CMK (cell line): ENCODE results near the gene MIB2.
"Not testable (repeated sequence)": the region's sequence is repeated elsewhere in the genome, so short reads cannot be mapped to it uniquely, and the experiment has no call there.

Experiments
- DNase-seq: peaks from one replicate; pipeline ENCODE4 v3.0.0-alpha.2; 2010; ENCODE audit warnings: low read depth

Gene MIB2

DNA sequence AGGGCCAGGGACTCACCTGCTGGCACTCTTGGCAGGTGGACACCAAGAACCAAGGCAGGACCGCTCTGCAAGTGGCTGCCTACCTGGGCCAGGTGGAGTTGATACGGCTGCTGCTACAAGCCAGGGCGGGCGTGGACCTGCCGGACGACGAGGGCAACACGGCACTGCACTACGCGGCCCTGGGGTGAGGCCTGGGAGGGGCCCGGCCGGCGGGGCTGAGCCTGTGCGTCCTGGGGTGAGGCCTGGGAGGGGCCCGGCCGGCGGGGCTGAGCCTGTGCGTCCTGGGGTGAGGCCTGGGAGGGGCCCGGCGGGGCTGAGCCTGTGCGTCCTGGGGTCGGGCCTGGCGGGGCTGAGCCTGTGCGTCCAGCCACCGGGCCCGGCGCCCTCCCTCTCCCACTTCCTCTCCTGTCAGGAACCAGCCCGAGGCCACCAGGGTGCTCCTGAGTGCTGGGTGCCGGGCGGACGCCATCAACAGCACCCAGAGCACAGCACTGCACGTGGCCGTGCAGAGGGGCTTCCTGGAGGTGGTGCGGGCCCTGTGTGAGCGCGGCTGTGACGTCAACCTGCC lies 12.0 kb downstream of the MIB2 start:
- DNase-seq, result no peak

DNA sequence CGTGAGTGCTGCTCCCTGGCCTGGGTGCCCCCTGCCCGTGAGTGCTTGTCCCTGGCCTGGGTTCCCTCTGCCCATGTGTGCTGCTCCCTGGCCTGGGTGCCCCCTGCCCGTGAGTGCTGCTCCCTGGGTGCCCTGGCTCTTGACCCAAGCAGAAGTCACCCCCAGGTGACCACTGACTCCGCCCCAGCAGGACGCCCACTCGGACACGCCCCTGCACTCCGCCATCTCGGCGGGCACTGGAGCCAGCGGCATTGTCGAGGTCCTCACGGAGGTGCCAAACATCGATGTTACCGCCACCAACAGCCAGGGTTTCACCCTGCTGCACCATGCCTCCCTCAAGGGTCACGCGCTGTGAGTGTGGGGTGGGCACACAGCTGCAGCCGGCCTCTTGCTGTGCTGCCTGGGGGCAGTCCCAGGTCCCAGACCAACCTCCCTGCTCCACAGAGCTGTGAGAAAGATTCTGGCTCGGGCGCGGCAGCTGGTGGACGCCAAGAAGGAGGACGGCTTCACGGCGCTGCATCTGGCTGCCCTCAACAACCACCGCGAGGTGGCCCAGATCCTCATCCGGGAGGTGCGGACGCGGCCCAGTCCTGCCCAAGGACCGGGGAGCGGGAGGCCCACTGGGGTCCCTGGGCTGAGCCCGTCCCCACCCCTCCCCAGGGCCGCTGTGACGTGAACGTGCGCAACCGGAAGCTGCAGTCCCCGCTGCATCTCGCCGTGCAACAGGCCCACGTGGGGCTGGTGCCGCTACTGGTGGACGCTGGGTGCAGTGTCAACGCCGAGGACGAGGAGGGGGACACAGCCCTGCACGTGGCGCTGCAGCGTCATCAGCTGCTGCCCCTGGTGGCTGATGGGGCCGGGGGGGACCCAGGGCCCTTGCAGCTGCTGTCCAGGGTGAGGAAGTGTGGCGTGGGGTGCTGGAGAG lies 12.8 kb downstream of the MIB2 start:
- no peak for DNase-seq

DNA sequence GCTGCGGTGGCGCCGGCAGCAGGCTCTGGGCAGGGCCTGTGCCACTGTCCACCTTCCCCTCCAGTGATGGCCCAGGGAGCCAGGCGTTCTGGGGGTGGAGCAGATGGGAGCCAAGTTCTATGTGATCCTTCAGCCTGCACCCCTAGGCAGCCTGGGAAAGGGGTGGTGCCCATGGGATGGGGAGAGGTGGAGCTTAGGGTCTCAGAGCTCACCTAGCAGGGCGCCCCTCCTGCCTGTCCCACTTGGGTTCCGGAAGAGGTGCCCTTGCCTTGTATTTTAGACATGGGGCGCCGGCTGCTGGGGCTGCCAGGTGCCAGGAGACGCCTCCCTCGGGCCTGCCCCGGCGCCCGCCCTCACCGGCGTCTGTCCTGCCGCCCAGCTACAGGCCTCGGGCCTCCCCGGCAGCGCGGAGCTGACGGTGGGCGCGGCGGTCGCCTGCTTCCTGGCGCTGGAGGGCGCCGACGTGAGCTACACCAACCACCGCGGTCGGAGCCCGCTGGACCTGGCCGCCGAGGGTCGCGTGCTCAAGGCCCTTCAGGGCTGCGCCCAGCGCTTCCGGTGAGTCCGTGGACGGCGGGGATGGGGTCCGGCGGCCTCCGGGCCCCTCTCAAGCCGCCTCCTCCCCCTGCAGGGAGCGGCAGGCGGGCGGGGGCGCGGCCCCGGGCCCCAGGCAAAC lies 13.6 kb downstream of the MIB2 start:
- no peak for DNase-seq

DNA sequence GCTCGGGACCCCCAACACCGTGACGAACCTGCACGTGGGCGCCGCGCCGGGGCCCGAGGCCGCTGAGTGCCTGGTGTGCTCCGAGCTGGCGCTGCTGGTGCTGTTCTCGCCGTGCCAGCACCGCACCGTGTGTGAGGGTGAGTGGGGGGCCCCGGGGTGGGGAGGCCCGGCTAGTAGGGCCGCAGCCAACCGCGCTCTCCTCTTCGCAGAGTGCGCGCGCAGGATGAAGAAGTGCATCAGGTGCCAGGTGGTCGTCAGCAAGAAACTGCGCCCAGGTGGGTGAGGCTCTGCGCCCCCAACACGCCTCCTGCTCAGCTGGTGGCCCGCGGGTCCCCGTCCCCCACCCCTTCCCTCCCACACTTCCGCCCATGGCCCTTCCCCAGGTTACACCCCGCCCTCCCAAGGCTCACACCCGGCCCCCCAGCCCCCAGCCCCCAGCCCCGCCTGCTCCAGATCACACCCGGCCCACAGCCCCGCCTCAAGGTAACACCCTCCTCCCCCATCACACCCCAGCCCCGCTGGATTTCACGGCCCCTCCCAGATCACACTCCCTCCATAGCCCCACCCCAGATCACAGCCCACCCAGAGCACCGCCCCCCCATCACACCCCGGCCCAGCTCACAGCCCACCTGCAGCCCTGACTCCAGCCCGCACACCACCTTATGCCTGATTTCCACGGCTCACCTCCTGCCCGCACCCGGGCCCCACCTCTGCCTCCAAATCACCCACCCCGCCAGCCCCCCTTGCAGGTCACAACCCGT lies 14.3 kb downstream of the MIB2 start:
- no peak for DNase-seq

DNA sequence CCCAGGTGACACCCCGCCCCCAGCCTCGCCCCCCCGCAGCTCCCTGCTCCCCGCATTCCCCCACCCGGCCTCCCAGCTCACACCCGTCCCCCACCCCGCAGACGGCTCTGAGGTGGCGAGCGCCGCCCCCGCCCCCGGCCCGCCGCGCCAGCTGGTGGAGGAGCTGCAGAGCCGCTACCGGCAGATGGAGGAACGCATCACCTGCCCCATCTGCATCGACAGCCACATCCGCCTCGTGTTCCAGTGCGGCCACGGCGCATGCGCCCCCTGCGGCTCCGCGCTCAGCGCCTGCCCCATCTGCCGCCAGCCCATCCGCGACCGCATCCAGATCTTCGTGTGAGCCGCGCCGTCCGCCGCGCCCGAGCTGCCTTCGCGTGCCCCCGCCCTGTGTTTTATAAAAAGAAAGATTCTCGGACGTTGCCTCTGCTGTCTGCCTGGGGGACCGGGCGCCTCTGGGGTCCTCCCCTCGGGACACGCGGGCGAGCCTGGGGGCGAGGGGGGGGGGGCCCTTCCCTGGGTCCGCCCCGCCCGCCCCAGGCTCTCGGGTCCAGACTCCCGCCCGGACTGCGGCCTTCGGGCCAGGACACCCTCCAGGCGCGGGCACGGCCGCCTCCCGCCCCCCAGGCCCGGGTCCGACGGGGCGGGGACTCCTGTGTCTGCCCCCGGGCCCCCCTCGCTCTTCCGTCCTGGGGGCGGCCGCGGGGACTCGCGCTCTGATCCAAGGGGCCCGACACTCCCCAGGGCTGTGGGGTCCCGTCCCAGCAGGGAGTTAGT lies 15.1 kb downstream of the MIB2 start:
- DNase-seq, result no peak

DNA sequence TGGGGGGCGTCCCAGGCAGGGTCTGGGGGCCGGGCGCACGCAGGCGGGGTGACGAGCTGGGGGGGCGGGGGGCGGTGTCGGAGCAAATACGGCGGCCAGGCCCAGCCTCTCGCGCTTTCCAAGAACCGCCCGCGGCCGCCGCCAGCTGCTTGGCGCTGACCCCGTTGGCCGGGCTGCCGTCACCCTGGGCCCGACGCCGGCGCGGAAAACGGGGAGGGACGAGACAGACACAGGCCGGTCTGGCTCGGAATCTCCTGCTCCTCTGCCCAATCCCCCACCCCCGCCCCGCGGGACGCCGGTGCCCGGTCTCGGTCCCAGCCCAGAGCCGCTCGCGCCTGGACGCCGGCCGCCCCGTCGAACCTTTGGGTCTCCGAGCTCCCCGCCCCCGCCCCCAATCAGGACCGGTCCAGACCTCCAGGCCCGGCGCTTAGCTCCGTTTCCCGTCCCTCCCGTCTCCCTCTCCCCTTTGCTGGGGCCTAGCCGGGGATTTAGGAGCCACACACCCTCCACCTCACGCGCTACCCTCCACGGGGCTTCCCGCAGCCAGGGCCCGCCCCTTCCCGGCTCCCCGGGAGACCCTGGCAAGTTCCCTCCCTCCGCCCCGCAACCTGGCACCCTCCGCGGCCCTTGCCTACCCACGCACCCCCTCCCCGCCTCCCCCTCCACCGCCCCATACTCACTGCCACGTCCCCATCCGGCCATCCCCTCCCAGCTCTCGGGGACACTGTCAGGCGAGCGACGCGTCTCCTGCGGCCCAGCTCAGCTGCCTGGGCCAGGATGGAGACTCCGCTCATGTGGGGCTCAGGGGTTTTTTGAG lies 15.9 kb downstream of the MIB2 start:
- no peak for DNase-seq

DNA sequence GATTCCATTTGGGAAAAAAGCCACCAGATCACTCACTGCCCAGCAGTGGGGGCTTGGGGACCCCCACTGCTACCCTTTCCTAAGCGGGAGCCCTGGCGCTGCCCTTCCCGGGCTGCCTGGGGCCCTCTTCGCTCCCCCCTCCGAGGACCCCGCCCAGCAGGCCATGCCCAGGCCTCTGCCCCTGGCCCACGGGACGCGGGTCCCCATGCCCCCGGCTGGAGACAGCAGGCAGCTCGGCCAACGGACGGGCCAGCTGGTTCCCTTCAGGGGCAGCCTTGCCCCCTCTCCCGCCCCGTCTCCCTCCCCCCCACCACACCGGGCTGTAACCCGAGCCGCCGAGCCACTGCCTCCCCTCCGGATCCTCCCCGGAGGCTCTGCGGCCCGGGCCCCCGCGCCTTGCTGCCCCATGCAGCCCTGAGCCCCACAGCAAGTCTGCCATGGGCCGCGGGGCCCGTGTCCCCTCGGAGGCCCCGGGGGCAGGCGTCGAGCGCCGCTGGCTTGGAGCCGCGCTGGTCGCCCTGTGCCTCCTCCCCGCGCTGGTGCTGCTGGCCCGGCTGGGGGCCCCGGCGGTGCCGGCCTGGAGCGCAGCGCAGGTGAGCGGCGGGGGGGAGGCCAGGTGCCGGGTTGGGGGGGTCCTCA lies 16.6 kb downstream of the MIB2 start, which contains the start of gene MMP23B:
Gene MMP23B (plus strand): TSS at position 392 of the 639 bp plus-strand sequence. CDS start 46 bp downstream, at position 438.
- no peak for DNase-seq

DNA sequence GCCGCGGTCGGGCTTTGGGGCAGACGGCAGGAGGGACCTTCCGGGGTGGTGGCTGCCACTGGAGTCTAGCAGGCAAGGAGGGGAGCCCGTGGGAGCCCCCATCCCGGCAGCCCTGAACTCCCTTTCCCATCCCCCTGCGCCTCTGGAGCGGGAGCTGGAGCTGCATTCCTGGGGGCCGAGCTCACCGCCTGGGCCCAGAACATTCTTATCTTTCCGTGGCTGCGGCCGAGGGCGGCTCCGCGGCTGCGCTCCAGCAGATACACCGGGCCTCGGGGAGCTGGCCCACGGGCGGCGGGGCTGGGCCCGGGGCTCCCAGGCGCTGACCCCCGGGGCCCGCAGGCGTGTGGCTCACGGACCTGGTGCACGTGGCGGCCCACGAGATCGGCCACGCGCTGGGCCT lies 18.1 kb downstream of the MIB2 start:
- not testable (repeated sequence) for DNase-seq

DNA sequence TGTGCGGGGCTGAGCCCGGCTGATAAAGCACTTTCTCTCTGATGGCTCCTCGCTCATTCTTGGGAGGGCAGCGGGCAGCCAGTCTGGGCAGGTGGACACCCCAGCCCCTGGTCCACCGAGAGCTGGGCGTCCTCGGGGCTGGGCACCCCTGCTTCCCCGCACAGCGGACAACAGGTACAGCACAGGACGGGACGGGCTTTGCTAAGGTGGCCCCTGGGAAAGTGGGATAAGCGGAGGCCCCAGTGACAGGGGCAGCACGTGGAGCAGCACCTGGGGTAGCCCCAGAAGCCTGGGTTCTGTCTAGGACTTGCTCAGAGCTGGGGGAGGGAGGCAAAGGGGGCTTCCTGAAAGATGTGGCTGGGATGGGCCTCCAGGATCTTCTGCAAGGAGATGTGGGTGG lies 19.3 kb downstream of the MIB2 start:
- not testable (repeated sequence) for DNase-seq

DNA sequence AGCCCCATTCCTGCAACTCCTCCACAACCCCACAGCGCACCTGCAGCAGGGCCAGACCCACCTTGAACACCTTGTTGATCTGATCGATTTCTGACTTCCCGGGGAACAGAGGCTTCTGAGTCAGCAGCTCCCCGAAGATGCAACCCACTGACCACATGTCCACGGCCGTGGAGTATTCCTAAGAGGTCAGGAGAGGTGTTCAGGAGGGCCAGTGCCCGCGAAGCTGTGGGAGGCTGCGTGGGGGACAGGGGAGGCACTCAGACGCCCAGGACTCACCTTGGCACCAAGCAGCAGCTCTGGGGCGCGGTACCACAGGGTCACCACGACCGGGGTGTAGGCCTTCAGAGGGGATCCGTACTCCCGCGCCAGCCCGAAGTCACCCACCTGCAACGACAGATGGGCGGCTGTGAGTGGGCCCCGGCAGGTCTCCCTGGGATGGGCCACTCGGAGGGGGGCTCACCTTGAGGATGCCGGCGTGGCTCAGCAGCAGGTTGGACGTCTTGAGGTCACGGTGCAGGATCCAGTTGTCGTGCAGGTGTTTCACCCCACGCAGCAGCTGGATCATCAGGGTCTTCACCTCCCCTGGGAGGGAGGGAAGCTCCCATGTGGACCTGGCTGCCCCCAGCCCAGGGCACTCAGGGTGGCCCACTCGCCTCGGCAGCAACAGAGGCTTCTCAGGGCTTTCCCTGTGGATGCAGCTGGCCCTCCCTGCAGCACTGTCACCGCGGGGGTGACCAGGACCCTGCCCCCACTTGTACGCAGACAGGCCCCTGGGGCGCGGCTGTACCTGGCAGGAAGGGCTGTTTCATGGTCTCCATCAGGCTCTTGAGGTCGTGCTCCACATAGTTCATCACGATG lies 21.6 kb downstream of the MIB2 start:
- DNase-seq, result not testable (repeated sequence)

DNA sequence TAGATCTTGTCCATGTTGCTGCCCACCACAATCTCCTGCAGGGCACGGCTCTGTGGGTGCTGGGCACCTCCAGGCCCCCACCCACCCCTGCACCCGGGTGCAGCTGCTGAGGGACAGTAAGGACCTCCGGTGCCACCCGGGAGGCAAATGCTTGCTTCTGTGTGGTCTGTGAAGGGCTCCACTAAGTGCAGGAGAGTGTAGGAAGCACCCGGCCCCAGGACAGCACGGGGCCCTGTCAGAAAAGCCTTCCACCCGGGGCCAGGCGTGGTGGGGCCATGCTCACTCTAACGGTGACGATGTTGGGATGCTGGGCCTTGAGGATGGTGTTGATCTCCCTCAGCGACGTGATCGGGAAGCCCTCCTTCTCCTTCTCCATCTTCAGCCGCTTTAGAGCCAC lies 22.2 kb downstream of the MIB2 start:
- not testable (repeated sequence) for DNase-seq

DNA sequence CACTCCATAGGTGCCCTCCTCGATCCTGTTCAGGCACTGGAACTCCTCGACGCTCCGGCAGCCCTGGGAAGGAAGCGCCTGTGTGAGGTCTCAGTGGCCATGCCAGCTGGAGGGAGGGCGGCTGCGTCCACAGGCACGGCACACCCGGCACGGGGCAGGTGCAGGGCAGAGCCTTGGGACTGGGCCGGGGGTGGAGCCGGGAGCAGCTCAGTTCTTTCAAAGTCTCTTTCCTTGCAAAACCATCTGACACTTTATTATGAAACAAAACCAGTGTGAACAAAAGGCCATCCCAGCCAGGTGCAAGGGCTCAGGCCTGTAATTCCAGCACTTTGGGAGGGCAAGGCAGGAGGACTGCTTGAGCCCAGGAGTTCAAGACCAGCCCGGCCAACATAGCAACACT lies 23.2 kb downstream of the MIB2 start:
- not testable (repeated sequence) for DNase-seq

DNA sequence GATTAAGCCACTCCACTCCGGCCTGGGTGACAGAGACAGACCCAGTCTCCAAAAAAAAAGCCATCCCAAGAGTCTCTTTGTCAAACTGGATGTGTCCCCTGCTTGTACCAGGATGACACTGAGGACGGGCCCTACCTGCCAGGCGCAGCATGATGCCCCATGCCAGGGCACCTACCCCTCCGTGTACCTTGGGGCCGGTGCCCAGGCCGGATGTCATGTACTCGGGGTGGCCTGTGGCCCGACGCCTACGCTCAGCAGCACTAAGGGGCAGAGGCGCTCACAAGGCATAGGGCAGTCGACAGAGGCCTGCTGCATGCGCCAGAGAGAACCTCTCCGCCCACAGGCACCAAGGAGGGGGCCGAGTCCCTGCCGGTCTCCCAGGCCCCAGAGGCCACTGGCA lies 24.1 kb downstream of the MIB2 start:
- DNase-seq, result not testable (repeated sequence)

DNA sequence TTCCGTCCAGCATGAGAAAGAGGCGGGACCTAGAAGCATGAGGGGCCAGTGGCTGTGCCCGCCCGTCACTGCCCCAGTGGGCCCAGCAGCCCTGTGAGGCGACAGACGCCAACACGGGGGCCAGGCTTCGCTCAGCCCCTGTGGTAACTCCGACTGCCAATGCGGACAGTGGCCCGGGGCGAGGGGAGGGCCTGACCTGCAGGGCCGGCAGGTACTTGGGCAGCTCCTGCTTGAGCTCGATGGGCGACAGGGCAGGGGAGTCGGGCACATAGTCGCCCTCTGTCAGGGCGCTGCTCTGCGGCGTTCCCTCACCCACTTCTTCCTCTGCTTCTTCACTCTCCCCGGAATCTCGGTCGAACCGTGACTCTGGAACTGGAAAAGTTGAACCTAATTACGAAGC lies 24.8 kb downstream of the MIB2 start:
- not testable (repeated sequence) for DNase-seq

DNA sequence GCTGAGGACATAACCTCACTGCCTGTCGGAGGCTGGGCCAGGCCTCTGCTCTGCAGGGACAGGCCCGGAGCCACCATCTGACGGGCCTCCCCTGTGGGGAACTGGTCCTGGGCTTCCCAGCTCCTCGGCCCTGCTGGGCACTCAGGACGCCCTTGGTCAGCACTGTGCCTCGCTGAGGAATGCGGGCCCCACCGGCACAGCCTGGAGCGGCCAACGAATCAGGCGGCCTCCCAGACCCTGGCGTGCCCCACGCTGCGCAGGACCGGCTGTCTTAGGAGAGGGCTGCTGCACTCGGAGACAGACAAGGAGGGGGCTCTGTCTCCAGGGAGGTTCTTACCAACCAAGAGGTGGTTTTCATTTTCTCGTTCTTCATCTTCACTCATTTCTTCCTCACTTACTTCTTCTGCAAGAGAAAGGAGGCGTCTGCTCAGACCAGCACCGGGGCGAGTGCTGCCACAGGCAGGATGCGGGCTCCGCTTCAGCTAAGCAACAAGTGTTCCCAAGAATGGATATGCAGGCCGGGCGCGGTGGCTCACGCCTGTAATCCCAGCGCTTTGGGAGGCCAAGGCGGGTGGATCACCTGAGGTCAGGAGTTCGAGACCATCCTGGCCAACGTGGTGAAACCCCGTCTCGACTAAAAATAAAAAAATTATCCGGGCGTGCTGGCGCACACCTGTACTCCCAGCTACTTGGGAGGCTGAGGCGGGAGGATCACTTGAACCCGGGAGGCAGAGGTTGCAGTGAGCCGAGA lies 25.6 kb downstream of the MIB2 start:
- DNase-seq, result not testable (repeated sequence)

DNA sequence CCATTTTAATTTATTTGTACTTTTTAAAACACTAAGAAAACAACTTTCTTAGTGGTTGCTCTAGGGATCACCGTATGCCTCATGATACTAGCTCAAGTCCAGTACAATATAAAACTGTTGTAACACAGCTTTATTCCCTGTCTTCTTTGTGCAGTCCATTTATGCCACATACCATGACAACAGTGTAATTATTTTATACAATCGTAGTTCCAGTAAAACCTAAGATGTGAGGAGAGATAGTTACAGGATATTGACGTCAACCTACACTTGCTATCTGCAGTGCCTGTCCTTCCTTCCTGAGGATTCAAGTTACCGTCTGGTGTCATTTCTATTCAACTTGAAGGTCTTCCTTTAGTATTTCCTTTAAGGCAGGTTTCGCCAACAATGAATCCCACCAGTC lies 31.0 kb downstream of the MIB2 start:
- DNase-seq, result not testable (repeated sequence)

DNA sequence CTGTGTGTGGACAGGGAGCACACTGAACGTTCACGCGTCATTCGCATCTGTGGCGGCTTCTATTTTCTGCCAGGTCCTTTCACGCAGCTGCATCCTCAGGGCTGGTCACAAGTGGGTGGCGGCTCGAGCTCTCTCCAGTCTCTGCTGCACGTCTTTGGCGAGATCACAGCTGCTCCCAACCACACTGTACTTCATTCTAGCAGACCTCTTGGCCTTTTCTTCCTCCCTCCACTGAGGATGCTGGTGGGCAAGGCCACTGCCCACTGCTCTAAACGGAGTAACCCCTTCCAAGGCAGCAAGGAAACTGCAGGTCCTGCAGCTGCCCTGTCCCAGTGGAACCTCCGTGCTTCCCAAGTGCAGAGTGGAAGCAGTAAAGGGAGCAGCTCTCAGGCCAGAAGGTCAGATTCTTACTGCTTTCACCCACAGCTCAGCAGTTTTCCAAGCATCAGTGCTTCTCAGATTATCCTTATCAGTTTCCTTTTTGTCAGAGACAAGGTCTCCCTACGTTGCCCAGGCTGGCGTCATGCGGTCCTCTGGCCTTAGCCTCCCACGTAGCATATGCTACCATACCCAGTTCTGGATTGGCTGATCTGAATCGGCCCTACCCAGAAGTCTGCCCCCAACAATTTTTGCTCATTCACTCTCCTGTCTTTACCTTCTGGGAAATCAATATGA lies 32.4 kb downstream of the MIB2 start:
- DNase-seq, result peak; percentile 91

DNA sequence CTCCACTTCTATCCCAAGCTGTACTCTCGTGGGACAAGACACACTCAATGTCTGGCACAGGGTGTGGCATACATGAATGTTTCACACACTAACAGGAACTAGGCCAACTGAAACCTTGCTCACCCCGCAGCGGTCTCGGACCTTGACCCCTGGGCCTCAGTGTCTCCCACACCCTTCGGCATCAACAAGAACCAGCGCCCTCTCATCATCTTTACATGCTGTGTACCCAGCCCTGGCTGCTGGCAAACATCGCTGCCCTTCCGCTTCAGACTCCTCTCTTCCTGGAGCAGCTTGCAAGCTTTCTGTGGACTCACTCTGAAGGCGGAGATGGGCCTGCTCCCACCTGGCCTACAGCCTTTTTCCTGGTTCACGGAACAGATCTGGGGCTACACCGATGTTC lies 33.0 kb downstream of the MIB2 start:
- DNase-seq, result not testable (repeated sequence)
